Fibroblast of the aortic adventitia (primary cell): Measurements from ENCODE around the gene TMEM270. TPM values are rescaled to one million over a fixed set of nuclear protein-coding genes. Genes with fewer than 3 reads are reported as not detected.
"Not testable (repeated sequence)": the region's sequence is repeated elsewhere in the genome, so short reads cannot be mapped to it uniquely, and the experiment has no call there.

Source experiments
- DNase-seq: peaks from one replicate; pipeline ENCODE4 v3.0.0-alpha.2; 2010; ENCODE audit warnings: low read depth
- H3K4me3 ChIP-seq: 2 replicates; pipeline ENCODE4 v1.5.1; 2011; ENCODE audit warnings: low read depth, mild to moderate bottlenecking, control low read depth, low read length, moderate library complexity
- total RNA-seq: library from RNA; depleted of rRNA; stranded (reverse); fragments of >200 nt; gene quantifications from 2 replicates; pipeline ENCODE4 v1.2.3, GENCODE V29; 2012; ENCODE audit warnings: low replicate concordance
- TF ChIP-seq, protein P1 (sequence below): IDR thresholded peaks from 2 replicates; pipeline ENCODE4 v1.5.1; 2011; ENCODE audit warnings: mild to moderate bottlenecking, low read length, control low read depth, inconsistent platforms; ENCODE audit not compliant: insufficient read depth

The TMEM270 gene, protein sequence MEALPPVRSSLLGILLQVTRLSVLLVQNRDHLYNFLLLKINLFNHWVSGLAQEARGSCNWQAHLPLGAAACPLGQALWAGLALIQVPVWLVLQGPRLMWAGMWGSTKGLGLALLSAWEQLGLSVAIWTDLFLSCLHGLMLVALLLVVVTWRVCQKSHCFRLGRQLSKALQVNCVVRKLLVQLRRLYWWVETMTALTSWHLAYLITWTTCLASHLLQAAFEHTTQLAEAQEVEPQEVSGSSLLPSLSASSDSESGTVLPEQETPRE
- total RNA-seq = not detected in 2 replicates

DNA sequence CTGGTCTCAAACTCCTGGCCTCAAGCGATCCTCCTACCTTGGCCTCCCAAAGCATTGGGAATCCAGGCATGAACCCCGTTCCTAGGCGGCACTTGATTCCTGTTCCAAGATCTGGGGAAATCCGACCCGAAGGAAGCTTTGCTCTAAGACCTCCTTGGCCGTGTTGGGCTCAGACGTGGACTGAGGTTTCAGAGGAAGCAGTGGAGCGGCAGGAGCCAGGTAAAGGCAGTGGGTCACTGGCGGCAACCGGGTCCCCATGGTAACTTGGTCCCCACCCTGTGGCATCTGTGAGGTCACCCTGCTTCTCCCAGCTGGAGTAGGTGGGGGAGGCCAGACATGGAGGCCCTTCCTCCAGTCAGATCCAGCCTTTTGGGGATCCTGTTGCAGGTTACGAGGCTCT, at the start of gene TMEM270:
Gene TMEM270, plus strand, starts transcription at position 301 of the 400 bp plus-strand sequence. Its CDS starts 36 bp downstream, at position 337.
- no peak for DNase-seq
- H3K4me3 ChIP-seq = no peak within 1 kb of the TSS
- TF ChIP-seq, protein P1, sequence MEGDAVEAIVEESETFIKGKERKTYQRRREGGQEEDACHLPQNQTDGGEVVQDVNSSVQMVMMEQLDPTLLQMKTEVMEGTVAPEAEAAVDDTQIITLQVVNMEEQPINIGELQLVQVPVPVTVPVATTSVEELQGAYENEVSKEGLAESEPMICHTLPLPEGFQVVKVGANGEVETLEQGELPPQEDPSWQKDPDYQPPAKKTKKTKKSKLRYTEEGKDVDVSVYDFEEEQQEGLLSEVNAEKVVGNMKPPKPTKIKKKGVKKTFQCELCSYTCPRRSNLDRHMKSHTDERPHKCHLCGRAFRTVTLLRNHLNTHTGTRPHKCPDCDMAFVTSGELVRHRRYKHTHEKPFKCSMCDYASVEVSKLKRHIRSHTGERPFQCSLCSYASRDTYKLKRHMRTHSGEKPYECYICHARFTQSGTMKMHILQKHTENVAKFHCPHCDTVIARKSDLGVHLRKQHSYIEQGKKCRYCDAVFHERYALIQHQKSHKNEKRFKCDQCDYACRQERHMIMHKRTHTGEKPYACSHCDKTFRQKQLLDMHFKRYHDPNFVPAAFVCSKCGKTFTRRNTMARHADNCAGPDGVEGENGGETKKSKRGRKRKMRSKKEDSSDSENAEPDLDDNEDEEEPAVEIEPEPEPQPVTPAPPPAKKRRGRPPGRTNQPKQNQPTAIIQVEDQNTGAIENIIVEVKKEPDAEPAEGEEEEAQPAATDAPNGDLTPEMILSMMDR = no peak

DNA sequence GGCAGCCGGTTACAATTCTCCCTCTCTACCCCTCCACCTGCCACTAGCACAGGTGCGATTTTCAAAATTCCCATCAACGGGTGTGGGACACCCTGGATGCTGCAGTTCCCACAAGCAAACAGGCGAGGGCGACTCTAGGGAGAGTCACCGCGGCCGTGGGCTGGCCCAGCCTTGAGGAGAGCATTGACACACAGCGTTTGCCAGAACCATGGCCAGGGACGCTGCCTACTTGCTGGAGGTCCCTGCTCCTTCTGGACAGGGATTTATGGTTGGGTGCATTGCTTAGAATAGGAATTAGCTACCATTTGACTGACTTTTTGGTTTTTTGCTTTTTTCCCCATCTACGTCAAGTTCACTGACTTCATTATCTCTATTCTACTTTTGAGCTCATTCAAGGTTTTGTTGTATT, 49.2 kb upstream of the TMEM270 start:
- peak; percentile 50 for DNase-seq

DNA sequence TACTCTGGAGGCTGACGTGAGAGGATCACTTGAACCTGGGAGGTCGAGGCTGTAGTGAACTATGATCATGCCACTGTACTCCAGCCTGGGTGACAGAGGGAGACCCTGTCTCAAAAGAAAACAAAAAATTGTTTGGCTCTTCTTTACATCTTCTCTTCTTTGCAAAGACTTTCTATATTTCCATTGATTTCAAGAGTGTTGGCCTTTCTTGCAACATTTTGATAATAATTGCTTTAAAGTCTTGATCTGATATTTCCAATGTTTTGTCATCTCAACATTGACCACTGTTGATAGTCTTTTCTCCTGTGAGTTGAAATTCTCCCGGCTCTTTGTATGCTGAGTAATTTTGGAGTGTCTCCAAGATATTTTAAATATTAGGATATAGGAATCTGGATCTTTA, 48.0 kb upstream of the TMEM270 start:
- no peak for DNase-seq
- TF ChIP-seq, protein P1 = no peak
- no peak overlapping the region for H3K4me3 ChIP-seq

More for the DNA sequence above, 49.2 kb upstream of the TMEM270 start:
- no peak overlapping the region for H3K4me3 ChIP-seq
- TF ChIP-seq, protein P1 = peak; percentile 85

DNA sequence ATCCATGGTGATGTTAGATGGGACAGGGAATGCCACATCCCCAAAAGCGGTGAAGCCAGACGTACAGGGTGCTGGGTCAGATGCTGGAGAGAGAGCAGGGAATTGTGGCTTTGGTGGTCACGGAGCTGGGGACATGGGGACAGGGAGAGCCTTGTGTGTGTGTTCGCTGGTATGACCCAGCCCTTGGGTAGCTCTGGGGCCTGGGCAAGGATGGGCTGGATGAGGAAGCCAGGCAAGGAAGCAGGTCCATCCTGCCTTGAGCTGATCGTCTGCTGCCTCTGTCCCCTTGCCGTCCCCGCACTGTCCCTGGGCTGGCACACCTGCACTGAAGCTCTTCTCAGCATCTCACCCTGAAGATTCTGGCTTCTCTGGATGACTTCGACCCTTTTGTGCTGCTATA, 45.5 kb upstream of the TMEM270 start:
- TF ChIP-seq, protein P1 = no peak
- DNase-seq = no peak

DNA sequence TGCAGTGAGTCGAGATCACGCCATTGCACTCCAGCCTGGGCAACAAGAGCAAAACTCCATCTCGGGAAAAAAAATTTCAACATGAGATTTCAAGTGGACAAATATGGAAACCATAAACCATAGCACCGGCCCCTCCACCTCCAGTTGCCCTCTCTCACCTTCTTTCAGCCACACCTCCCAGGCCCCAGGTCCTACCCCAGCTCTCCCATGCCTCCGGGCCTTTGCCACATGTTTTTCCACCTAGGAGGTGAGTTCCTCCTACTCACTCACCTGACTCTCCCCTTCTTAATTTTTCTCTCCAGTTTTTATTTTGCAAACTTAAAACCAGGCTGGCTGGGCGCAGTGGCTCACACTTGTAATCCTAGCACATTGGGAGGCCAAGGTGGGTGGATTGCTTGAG, 43.8 kb upstream of the TMEM270 start:
- TF ChIP-seq, protein P1 = no peak
- no peak overlapping the region for H3K4me3 ChIP-seq
- no peak for DNase-seq

More for the DNA sequence above, 45.5 kb upstream of the TMEM270 start:
- H3K4me3 ChIP-seq = no peak overlapping the region

DNA sequence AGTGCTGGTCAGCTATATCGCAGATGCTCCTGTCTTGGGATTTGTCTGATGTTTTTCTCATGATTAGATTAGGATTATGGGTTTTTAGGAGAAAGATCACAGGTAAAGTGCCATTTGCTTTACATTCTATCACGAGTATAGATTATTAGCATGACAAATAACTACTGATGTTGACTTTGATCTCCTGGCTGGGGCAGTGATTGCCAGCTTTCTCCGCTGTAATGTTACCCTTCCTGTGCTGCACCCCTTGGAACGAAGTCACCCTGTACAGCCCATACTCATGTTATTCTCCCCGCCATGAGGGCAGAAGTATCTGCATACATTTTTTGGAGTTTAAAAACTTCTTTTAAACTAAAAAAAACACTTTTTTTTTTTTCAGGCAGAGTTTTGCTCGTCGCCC, 40.9 kb upstream of the TMEM270 start:
- H3K4me3 ChIP-seq = no peak overlapping the region
- DNase-seq = no peak
- TF ChIP-seq, protein P1 = no peak

DNA sequence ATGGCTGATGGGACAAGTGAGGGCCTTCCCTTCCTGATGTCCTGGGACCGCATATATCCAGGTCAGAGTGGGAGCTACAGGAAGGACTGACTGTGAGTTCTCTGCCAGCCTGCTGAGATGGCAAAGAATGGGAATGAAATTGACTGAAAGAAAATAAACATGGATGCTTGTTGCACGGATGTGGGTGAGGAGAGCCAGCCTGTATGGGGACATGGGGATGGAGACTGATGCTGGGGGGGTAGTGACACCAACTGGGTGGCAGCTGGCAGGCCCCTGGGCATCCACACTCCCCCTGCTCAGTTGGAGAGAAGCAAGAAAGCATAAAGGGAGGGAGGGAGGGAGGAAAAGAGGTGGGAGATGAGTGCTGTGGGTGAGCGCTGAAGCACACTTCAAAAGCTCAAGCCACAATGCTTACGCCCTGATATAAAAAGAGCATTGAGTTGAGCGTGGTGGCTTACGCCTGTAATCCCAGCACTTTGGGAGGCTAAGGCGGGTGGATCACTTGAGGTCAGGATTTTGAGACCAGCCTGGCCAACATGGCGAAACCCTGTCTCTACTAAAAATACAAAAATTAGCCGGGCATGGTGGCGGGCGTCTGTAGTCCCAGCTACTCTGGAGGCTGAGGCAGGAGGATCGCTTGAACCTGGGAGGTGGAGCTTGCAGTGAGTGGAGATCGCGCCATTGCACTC, 39.2 kb upstream of the TMEM270 start:
- not testable (repeated sequence) for DNase-seq

More for the DNA sequence above, 39.2 kb upstream of the TMEM270 start:
- not testable (repeated sequence) for H3K4me3 ChIP-seq
